Tibial nerve (tissue), 4 donors: ENCODE results near the gene TNFRSF6B. TPM values are rescaled to one million over a fixed set of nuclear protein-coding genes. Genes with fewer than 3 reads are reported as not detected.
A peak's percentile ranks its signal among the peaks of the same experiment; 100 is the strongest.

Source experiments
- DNase-seq, 2 donors: peaks; one replicate each; pipeline ENCODE4 v3.0.0-alpha.2; 2019; ENCODE audit warnings: low spot score in 2 of 2
- H3K27ac ChIP-seq, 4 donors: fragments of 200-600 bp; sonication (generic) in 3 of 4; one replicate each; pipeline ENCODE4 v1.5.1; 2017 to 2019; ENCODE audit warnings: mild to moderate bottlenecking in 1 of 4
- H3K27me3 ChIP-seq, 2 donors: fragments of 200-600 bp; sonication (generic) in 1 of 2; one replicate each; pipeline versions ENCODE4 v1.5.1 to v1.6.0; 2017 to 2019
- H3K36me3 ChIP-seq, 3 donors: fragments of 200-600 bp; sonication (generic); one replicate each; pipeline ENCODE4 v1.5.1; 2018 to 2019
- H3K4me1 ChIP-seq, 4 donors: fragments of 200-600 bp; sonication (generic) in 3 of 4; one replicate each; pipeline ENCODE4 v1.5.1; 2017 to 2019
- H3K4me3 ChIP-seq, 4 donors: fragments of 200-600 bp; sonication (generic) in 3 of 4; one replicate each; pipeline ENCODE4 v1.5.1; 2017 to 2019; ENCODE audit warnings: mild to moderate bottlenecking in 1 of 4, moderate library complexity in 1 of 4
- H3K9me3 ChIP-seq, 4 donors: fragments of 200-600 bp; sonication (generic) in 3 of 4; one replicate each; pipeline ENCODE4 v1.5.1; 2017 to 2019
- CTCF ChIP-seq, 5 experiments: fragments of 200-600 bp in 3 of 5; fragments of 450-650 bp in 2 of 5; sonication (generic) in 3 of 5; IDR thresholded peaks; one replicate each; pipeline ENCODE4 v1.5.1; 2016 to 2019; ENCODE audit warnings: antibody characterized with exemption in 5 of 5, mild to moderate bottlenecking in 3 of 5, moderate library complexity in 2 of 5
- EP300 ChIP-seq, 2 donors: sonication (generic); formaldehyde crosslinking; IDR thresholded peaks; one replicate each; pipeline ENCODE4 v1.6.1; 2017; ENCODE audit warnings: antibody characterized with exemption in 2 of 2, mild to moderate bottlenecking in 1 of 2
- POLR2A ChIP-seq, 2 donors: fragments of 450-650 bp; IDR thresholded peaks; one replicate each; pipeline ENCODE4 v1.6.1; 2017; ENCODE audit warnings: antibody characterized with exemption in 2 of 2, mild to moderate bottlenecking in 2 of 2, moderate library complexity in 2 of 2
- WGBS, 2 donors: methylation state at CpG; one replicate each; pipeline ENCODE4 v1.1.5; 2018; 5-methylcytosine and 5-hydroxymethylcytosine counted together
- total RNA-seq, 4 donors: library from RNA; depleted of rRNA; stranded (reverse); fragments of >200 nt; gene quantifications; one replicate each; pipeline ENCODE4 v1.1.0, GENCODE V29; 2016

The TNFRSF6B gene
- total RNA-seq, 4 donors from 2014 or later: 8.0 to 61.2 (median 35.9) TPM

GRCh38 chr20:63704749-63705117, 8.3 kb downstream of the TNFRSF6B start:
- no peak overlapping the region for H3K4me3 ChIP-seq
- H3K27ac ChIP-seq: no peak overlapping the region
- peaks cover 0 to 38% (median 27%) of the 10 kb centered on the region in 4 donors for H3K4me1 ChIP-seq
- 73 to 90% methylated on average over 5 to 6 of the region's 6 CpGs for whole genome bisulfite sequencing, 2 donors
- H3K36me3 ChIP-seq: peaks cover 0 to 72% (median 0%) of the 10 kb centered on the region in 3 donors
- no peaks in the 10 kb centered on the region for H3K9me3 ChIP-seq
- no peaks in the 10 kb centered on the region for H3K27me3 ChIP-seq
- TF ChIP-seq POLR2A (IDR thresholded peaks at IDR 0.05) (no peak), CTCF (IDR thresholded peaks at IDR 0.05) (no peak), EP300 (IDR thresholded peaks at IDR 0.05) (no peak)
- DNase-seq: no peak

- Histone ChIP-seq H3K9me3 (no peaks in the 10 kb centered on the region), H3K27ac (peak overlapping the region in 1 of 4 donors; percentile 88), H3K4me3 (no peak overlapping the region), H3K4me1 (peaks cover 0 to 37% (median 26%) of the 10 kb centered on the region in 4 donors), H3K36me3 (peaks cover 0 to 78% (median 0%) of the 10 kb centered on the region in 3 donors), H3K27me3 (no peaks in the 10 kb centered on the region)
- no peak for DNase-seq
- TF ChIP-seq POLR2A (IDR thresholded peaks at IDR 0.05): no peak
- no peak for TF ChIP-seq EP300 (IDR thresholded peaks at IDR 0.05)
- no peak for TF ChIP-seq CTCF (IDR thresholded peaks at IDR 0.05)
- WGBS, 2 donors: 91 to 92% methylated on average over 8 of the region's 8 CpGs
These were observed 9.0 kb downstream of the TNFRSF6B start for GRCh38 chr20:63705232-63706026.

- peaks cover 0 to 78% (median under 1%) of the 10 kb centered on the region in 3 donors for H3K36me3 ChIP-seq
- H3K4me3 ChIP-seq: peak overlapping the region in 3 of 4 donors; percentile 71 to 89 (median 75)
- peaks cover 0 to 39% (median 26%) of the 10 kb centered on the region in 4 donors for H3K4me1 ChIP-seq
- TF ChIP-seq EP300 (IDR thresholded peaks at IDR 0.05): no peak
- no peak for TF ChIP-seq CTCF (IDR thresholded peaks at IDR 0.05)
- TF ChIP-seq POLR2A (IDR thresholded peaks at IDR 0.05): no peak
- 78 to 86% methylated on average over 12 of the region's 12 CpGs for WGBS, 2 donors
- H3K27ac ChIP-seq: peak overlapping the region in 3 of 4 donors; percentile 86 to 88 (median 86)
- H3K9me3 ChIP-seq: no peaks in the 10 kb centered on the region
- H3K27me3 ChIP-seq: no peaks in the 10 kb centered on the region
- no peak for DNase-seq
These were observed 9.7 kb downstream of the TNFRSF6B start for GRCh38 chr20:63706027-63706695.

GRCh38 chr20:63706852-63707557, 10.6 kb downstream of the TNFRSF6B start:
- Histone ChIP-seq H3K27ac (peak overlapping the region; percentile 51 to 88 (median 86)), H3K9me3 (no peaks in the 10 kb centered on the region), H3K4me3 (peak overlapping the region; percentile 71 to 96 (median 82)), H3K27me3 (no peaks in the 10 kb centered on the region), H3K36me3 (peaks cover 0 to 79% (median 5%) of the 10 kb centered on the region in 3 donors), H3K4me1 (peaks cover 0 to 39% (median 26%) of the 10 kb centered on the region in 4 donors)
- DNase-seq: no peak
- TF ChIP-seq POLR2A (IDR thresholded peaks at IDR 0.05): no peak
- TF ChIP-seq EP300 (IDR thresholded peaks at IDR 0.05): no peak
- peak in 1 of 5 experiments; percentile 13 for TF ChIP-seq CTCF (IDR thresholded peaks at IDR 0.05)
- 1 to 2% methylated on average over 39 to 43 of the region's 56 CpGs for WGBS, 2 donors
